ENCODE measurements around the gene NRG3.

NRG3 gene

GRCh38 chr10:82817676-82818422 lies 942.9 kb downstream of the NRG3 start:
- DNase-seq (ENCODE audit: low spot score): no peak
- no peak overlapping the region for H3K4me3 ChIP-seq
- H3K27ac ChIP-seq: no peak overlapping the region
- no peak for TF ChIP-seq CTCF (IDR thresholded peaks at IDR 0.05)

- no peak for TF ChIP-seq CTCF (IDR thresholded peaks at IDR 0.05)
- Histone ChIP-seq H3K27ac (no peak overlapping the region), H3K4me3 (no peak overlapping the region)
- DNase-seq (ENCODE audit: low spot score): no peak
These were observed 946.0 kb downstream of the NRG3 start for GRCh38 chr10:82821043-82821442.

GRCh38 chr10:82826132-82826531 lies 951.1 kb downstream of the NRG3 start:
- no peak for DNase-seq (ENCODE audit: low spot score)
- Histone ChIP-seq H3K4me3 (no peak overlapping the region), H3K27ac (no peak overlapping the region)
- TF ChIP-seq CTCF (IDR thresholded peaks at IDR 0.05): no peak

GRCh38 chr10:82827901-82828300 lies 952.9 kb downstream of the NRG3 start:
- Histone ChIP-seq H3K4me3 (no peak overlapping the region), H3K27ac (no peak overlapping the region)
- no peak for TF ChIP-seq CTCF (IDR thresholded peaks at IDR 0.05)
- DNase-seq (ENCODE audit: low spot score): no peak

GRCh38 chr10:82847242-82847641 lies 972.2 kb downstream of the NRG3 start:
- no peak for DNase-seq (ENCODE audit: low spot score)
- no peak for TF ChIP-seq CTCF (IDR thresholded peaks at IDR 0.05)
- Histone ChIP-seq H3K4me3 (no peak overlapping the region), H3K27ac (no peak overlapping the region)

GRCh38 chr10:82850191-82850590 lies 975.2 kb downstream of the NRG3 start:
- no peak for TF ChIP-seq CTCF (IDR thresholded peaks at IDR 0.05)
- no peak for DNase-seq (ENCODE audit: low spot score)
- H3K27ac ChIP-seq: no peak overlapping the region
- no peak overlapping the region for H3K4me3 ChIP-seq

- no peak for DNase-seq (ENCODE audit: low spot score)
- no peak for TF ChIP-seq CTCF (IDR thresholded peaks at IDR 0.05)
- H3K27ac ChIP-seq: no peak overlapping the region
- no peak overlapping the region for H3K4me3 ChIP-seq
These were observed 982.1 kb downstream of the NRG3 start for GRCh38 chr10:82856957-82857613.
